ENCODE data around the gene ANKRD13D. TPM values are rescaled to one million over a fixed set of nuclear protein-coding genes. Genes with fewer than 3 reads are reported as not detected.
A peak's percentile ranks its signal among the peaks of the same experiment; 100 is the strongest.

Gene ANKRD13D
- total and polyA plus RNA-seq, 2 experiments from 2014 or later = 20.3 to 30.8 TPM

GRCh38 chr11:67345247-67345919, 56.3 kb downstream of the ANKRD13D start:
- Histone ChIP-seq H4K20me1 (replicated peaks; ENCODE audit: insufficient read depth) (no peaks in the 10 kb centered on the region; the same call in 1 of the 2 replicates), H3K27ac (ENCODE audit: low read depth) (no peak overlapping the region), H2AFZ (no peak overlapping the region), H3K4me3 (no peak overlapping the region), H3K9me2 (ENCODE audit: insufficient read depth) (no peaks in the 10 kb centered on the region), H3K4me1 (ENCODE audit: insufficient read depth) (no peaks in the 10 kb centered on the region; the same call in 1 of the 2 replicates), H3K79me2 (replicated peaks; ENCODE audit: insufficient read depth) (no peaks in the 10 kb centered on the region), H3K27me3 (ENCODE audit: insufficient read depth) (no peaks in the 10 kb centered on the region), H3F3A (replicated peaks; ENCODE audit: low read depth) (no peaks in the 10 kb centered on the region), H3K4me2 (no peak overlapping the region), H3K36me3 (ENCODE audit: insufficient read depth) (no peaks in the 10 kb centered on the region)
- DNase-seq (ENCODE audit: low spot score) (no peak), ATAC-seq (peak; percentile 43)
- Mint-ChIP-seq H3K27ac (no peak overlapping the region), H3K27me3 (ENCODE audit: insufficient read depth, low read depth, poor library complexity) (no peaks in the 10 kb centered on the region), H3K36me3 (ENCODE audit: low read depth) (no peaks in the 10 kb centered on the region), H3K4me1 (peaks cover 12% of the 10 kb centered on the region; the same call in 1 of the 3 replicates), H3K4me3 (no peak overlapping the region), H3K9me3 (peaks cover 9% of the 10 kb centered on the region; the same call in 1 of the 3 replicates)
- no peak for TF ChIP-seq POLR2AphosphoS5 (IDR thresholded peaks at IDR 0.05; ENCODE audit: low read depth)
- no peak for TF ChIP-seq ZNF462 (CRISPR knock-in tag; IDR thresholded peaks at IDR 0.05)
- no peak for TF ChIP-seq ZNF114 (CRISPR knock-in tag; IDR thresholded peaks at IDR 0.05)
- no peak for TF ChIP-seq EZH2phosphoT487 (IDR thresholded peaks at IDR 0.05; ENCODE audit: unreplicated experiment)
- TF ChIP-seq NANOG (IDR thresholded peaks at IDR 0.05; ENCODE audit: borderline replicate concordance) = no peak
- TF ChIP-seq REST (IDR thresholded peaks at IDR 0.05; ENCODE audit: unreplicated experiment) = no peak
- TF ChIP-seq ETS1 (IDR thresholded peaks at IDR 0.05) = no peak
- no peak for TF ChIP-seq CREB1 (CRISPR knock-in tag; IDR thresholded peaks at IDR 0.05; ENCODE audit: low read depth)
- TF ChIP-seq ZNF331 (CRISPR knock-in tag; IDR thresholded peaks at IDR 0.05; ENCODE audit: low read depth) = no peak
- TF ChIP-seq CTCF (conservative IDR thresholded peaks at IDR 0.05; ENCODE audit: low read depth in 2 of 2) = no peak
- TF ChIP-seq STAT1 (IDR thresholded peaks at IDR 0.05; ENCODE audit: unreplicated experiment) = no peak
- no peak for TF ChIP-seq JUNB (IDR thresholded peaks at IDR 0.05; ENCODE audit: unreplicated experiment)
- no peak for TF ChIP-seq EZH2 (IDR thresholded peaks at IDR 0.05; ENCODE audit: low read depth, unreplicated experiment)
